HG03103 (cell line): Measurements from ENCODE around the gene HHLA2.
"Not testable (repeated sequence)": the region's sequence is repeated elsewhere in the genome, so short reads cannot be mapped to it uniquely, and the experiment has no call there.

ENCODE experiments used
- ATAC-seq: cut with Tn5 transposase; IDR thresholded peaks from one replicate; pipeline ENCODE4 v1.9.1; 2021; ENCODE audit warnings: low read depth; ENCODE audit not compliant: unreplicated experiment

The HHLA2 gene

GRCh38 chr3:108338901-108339545 lies 42.7 kb downstream of the HHLA2 start:
- no peak for ATAC-seq

DNA sequence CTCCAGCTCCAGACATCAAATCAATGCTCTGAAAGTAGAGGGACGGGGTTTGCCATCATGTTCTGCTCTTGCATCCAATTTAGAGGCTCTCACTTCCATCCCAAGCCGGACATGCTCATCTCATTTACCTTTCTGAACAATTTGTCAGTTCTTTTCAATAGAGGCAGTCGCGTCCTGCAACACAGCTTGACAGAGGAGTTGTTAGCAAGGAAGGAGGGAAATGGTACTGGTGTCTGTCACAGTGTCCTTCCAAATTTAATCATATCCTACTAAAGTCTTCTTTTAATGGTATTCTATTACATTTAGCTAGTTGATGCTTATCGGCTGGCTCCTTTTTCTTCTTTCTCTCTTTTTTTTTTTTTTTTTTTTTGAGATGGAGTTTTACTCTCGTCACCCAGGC lies 45.6 kb downstream of the HHLA2 start:
- no peak for ATAC-seq

GRCh38 chr3:108342837-108343486 lies 46.6 kb downstream of the HHLA2 start:
- ATAC-seq = no peak

DNA sequence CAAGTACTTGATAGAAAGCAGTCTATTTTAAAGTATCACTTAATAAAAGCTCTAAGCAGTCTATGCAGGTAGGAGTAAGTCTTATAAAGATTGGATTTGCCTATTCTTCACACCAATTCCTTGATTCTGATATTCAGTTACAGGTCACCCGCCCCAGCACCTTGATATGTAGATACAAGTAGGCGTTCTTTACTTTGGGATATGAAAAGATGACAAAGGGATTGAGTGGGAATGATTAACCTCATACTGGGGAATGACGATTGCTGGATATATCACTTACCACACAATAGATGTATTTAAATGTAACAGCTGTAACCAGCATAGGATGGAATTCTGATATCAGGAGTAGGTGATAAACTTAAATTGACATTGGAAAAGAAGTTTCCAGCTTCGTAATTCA lies 47.1 kb downstream of the HHLA2 start:
- ATAC-seq = no peak

- ATAC-seq = no peak
These were observed 49.3 kb downstream of the HHLA2 start for GRCh38 chr3:108345492-108346205.

DNA sequence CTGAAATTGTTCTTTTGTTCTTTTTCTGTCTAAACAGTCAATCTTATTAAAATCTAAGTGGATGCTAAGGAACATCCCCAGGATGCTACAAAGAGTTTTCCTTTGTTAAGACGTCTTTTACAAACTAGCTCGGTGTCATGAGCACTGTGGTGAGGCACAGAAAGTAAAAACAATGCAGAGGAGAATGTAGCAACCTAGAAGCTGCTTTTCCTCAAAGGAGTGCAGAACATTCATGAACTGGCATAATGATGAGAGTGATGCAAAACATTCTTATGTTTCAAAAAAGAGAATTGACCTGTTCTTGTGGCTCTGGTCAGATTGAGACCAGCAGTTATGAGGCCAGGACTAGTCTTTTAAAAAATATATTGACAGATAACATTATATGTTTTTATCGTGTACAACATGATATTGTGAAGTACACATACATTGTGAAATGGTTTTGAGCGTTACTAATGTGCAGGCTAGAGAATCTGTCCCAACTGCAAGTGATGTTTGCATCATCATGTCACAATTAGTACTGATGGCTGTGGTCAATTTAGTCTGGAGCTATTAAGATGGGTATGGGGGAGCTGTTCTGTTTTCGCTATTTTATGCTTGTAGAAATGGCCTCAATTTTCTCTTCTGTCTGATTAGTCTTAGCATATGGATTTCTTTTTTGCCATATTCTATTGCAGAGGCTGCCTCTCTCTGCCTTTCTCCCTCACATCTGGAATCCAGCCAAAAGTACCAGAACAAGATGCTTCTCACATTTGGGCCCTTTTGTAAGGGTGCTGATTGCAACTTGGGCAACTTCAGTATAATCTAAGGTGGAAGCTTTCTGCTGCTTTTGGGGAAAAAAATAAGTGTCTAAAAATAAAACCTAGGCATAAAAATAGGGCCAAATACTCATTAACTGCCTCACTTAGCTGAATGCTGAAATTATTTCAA lies 50.2 kb downstream of the HHLA2 start:
- ATAC-seq = no peak

DNA sequence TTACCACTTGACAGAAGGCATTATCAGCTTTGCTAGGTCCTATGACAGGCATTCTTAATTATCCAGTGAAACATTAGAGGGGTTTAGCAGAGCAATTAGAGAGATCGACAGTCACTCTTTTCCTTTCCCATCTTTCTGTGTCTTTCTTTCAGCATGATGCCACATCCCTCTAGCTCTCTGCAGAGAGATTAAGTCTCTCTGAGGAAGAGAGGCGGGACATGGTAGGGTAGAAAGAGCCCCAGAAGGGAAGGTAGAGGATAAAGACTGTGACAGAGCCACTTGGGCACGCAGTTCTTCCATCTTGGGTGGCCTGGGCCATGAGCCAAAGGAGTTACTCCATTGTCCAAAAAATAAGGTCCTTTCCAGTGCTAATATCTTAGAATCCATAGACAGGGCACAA lies 55.8 kb downstream of the HHLA2 start:
- ATAC-seq = no peak

DNA sequence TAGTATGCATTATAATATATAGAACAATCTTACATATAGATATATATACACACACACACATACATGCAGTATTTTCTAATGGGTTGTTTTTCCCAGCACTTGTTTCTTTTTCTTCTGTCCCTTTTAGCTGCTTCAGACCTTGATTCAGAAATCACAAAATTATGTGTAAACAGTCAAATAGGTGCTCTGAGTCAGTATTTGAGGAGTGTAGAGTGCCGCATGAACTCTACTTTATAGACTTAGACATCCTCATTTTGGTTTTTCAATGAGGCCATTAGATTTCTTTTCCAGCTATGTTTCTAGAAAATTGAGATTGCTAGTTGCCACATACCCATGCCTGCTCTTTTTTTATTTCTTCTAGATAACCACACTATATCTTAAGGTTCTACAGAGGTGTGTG lies 58.2 kb downstream of the HHLA2 start:
- no peak for ATAC-seq

- no peak for ATAC-seq
These were observed 60.7 kb downstream of the HHLA2 start for GRCh38 chr3:108357042-108357441.

DNA sequence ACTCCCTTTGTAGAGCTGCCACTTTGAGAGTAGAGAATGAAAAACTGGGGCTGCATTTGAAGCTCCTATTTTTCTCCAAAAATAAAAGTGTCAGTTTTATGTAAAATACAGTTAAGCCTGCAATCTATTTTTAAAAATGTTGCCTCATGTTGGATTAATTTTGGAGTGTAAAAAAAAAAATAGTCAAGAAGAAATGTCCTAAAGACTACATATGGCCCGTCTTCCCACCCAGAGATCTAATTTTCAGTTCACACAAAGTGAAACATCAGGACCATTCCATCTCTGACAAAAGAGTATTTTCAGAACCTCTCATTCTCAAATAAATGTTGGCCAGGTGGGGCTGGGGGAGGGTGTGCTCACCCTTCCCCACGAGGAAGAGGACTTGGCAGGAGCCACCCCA lies 62.7 kb downstream of the HHLA2 start:
- ATAC-seq = no peak

DNA sequence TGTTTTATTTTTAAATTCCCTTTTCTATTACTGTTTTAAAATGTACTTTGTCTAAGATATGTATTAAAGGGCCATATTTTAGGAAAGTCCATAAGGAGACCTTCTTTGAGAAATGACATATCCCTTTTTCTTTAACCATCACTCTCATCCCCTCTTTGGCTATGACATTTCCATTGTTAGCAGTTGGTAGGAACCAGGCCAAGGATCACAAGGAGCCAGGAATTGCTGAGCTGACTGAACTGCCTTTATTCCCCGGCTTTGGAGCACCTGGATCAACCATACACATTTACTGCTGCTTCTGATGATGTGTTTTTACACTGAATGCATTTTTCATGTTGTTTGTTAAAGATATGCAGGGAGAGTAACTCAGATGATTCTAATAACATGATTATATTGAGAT lies 79.7 kb downstream of the HHLA2 start:
- ATAC-seq = no peak

DNA sequence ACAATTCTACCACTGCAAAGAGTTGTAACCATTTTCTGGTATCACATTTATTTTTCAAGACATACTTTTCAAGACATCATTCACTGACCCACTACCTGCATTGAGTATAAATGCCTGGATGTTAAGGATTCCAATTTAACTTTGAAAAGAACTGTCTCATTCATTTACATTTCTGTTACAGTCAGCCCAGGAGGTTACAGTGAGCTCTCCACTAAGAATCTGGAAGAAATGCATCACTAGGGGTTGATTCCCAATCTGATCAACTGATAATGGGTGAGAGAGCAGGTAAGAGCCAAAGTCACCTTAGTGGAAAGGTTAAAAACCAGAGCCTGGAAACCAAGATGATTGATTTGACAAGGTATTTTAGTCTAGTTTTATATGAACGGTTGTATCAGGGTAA lies 81.0 kb downstream of the HHLA2 start:
- no peak for ATAC-seq

- no peak for ATAC-seq
These were observed 82.0 kb downstream of the HHLA2 start for GRCh38 chr3:108378153-108378951.

DNA sequence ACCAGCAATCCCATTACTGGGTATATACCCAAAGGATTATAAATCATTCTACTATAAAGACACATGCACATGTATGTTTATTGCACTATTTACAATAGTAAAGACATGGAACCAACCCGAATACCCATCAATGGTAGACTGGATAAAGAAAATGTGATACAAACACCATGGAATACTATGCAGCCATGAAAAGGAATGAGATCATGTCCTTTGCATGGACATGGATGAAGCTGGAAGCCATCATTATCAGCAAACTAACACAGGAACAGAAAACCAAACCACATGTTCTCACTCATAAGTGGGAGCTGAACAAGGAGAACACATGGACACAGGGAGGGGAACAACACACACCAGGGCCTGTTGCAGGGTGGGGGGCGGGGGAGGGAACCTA lies 82.6 kb downstream of the HHLA2 start:
- not testable (repeated sequence) for ATAC-seq

DNA sequence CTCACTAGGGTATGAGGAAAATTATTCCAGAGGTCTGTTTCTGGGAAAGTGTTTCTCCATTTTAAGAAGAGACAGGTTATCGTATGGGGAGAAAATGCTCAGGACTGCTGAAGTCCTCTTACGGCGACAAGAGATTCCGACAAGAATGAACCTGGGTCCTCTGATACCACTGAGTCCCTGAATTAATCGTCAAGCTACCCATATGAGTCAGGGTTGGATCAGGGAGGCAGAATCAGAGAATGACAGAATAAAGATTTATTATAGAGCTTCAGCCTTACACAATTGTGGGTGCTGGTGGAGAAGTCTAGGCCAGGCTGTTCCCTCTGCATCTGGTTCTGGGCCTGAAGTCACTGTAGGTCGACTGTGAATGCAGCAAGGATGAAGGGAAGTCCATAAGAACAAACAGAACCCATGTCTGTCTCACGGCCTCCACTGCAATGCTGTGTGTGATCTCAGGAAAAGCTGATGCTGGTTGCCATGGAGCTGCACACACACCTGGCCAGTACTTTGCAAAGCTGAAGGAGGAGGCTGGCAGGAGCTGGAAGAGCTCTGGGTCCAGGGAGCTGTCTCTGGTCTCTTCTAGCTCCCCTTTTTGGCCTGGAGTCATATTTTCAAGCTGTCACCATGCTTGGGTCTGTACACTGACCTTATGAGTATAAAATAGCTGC lies 83.9 kb downstream of the HHLA2 start:
- ATAC-seq = no peak

DNA sequence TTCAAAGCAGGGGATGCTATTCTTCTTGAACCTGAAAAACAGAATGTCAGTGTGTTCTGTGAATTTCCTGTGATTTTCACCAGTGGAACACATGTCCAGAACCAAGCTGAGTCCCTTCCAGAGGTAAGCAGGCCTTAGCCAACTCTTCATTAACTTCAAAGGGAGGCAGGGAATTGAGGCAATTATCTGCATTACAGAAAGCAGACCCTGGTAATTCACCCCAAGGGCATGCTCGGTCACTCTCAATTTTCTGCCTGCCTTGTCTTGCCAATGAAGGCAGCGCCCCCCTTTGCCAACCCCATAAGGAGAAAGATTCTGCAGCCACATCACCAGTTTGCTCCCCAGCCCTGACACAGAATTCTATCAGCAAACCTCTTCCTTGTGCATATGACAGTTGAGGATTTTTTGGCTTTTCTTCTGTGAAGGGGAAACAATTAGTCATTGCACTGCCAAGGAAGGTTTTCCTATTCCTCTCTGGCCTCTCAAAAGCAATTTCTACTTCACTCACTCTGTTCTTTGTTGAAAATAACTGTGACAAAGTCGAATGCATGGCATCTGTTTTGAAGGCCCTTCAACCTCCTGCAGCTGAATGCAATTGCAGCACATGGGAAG lies 85.3 kb downstream of the HHLA2 start:
- ATAC-seq = no peak

DNA sequence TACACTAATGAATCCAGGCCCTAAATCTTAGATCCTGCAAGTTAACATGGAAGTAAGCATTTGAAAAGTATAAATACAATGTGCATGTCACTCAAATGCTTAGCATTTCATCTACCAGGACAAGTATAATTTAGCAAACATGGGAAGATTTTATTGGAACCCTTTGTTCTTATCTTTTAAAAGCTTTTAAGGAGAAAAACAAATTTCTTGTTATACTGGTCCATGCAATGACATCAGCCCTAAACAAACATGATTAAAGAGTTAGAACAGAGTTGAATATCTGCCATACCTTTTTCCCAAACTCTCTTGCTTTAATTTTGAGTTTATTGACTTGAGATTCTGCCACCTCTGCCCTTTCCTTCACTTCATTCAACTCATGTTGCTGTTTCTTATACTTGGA lies 87.0 kb downstream of the HHLA2 start:
- no peak for ATAC-seq

- no peak for ATAC-seq
These were observed 90.7 kb downstream of the HHLA2 start for GRCh38 chr3:108387063-108387462.
